Femur (tissue), 1 donor: ENCODE measurements around the gene PRR22.

Experiments
- DNase-seq: peaks from one replicate; pipeline ENCODE4 v3.0.0-alpha.2; 2017

The PRR22 gene

GRCh38 chr19:5784581-5785147, at the start of gene PRR22:
Gene PRR22, minus strand, starts transcription at chr19:5784746. Its CDS starts 86 bp downstream, at chr19:5784660.
- DNase-seq = no peak

DNA sequence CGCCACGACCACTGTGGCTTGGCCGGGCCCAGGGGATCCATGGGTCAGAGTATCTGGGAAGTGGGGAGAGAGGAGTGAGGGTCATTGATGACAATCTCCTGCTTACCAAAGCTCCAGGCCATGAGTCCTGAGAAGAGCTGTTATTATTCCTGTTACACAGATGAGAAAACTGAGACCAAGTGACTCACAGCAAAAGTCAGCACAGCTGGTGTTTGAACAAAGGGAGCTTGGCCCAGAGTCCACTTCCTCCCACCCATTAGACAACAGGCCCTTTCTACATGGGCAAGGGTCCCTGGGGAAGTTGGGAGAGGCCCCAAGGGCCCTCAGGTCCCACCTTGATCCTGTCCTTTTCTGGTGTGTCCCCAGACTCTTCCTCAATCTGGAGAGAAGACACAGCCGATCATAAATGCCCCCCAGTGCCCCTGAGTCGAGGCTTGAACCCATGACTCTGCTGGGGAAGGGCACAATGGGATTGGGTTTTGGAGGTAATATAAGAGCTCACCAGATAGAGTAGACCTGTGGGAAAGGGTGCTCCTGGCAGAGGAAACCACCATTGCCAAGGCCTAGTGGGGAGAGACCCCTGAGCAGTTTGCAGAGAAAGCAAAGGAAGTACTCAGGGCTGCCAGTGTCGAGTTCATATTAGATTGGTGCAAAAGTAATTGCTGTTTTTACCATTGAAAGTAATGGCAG, 48.1 kb upstream of the PRR22 start:
- no peak for DNase-seq

- DNase-seq = no peak
Measured at GRCh38 chr19:5832061-5832460, 47.5 kb upstream of the PRR22 start.

- DNase-seq = no peak
Measured at GRCh38 chr19:5831159-5831558, 46.6 kb upstream of the PRR22 start.

DNA sequence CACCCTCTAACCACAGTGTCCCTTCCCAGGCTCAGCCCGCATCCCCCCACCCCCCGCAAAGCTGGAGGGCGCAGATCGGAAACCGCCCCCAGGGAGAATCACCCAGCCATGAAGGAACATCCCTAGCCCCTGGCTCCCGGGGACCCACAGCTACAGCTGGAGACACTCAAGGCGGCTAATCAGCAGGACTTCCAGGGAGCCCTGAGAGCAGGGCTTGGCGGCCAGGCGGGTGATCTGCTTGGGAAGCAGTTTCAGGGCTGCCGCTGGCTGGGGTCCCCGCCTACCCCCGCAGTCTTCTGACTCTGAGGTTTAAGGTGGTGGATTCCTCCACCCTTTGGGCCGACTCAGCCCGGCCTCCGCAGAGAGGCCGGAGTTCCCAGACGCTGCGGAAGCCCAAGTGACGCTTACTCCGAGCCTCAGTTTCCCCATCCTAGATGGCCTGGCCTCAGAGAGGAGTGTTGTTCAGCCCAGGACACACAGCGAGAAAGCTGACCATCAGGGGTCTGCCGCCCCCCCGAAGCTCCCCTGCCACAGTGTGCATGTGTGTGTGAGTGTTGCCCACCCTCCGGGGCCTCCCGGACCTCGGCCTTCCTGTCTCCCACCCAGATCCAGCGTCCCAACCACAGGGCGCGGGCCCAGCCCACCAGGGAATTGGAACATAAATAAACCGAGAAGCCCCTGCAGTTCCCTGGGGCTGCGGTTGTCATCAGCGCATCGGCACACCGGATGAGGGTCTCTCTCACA, 45.2 kb upstream of the PRR22 start:
- no peak for DNase-seq

GRCh38 chr19:5828661-5829566, 44.4 kb upstream of the PRR22 start:
- peak; percentile 71 for DNase-seq

- DNase-seq = peak; percentile 97
Measured at GRCh38 chr19:5827891-5828660, 43.5 kb upstream of the PRR22 start.

DNA sequence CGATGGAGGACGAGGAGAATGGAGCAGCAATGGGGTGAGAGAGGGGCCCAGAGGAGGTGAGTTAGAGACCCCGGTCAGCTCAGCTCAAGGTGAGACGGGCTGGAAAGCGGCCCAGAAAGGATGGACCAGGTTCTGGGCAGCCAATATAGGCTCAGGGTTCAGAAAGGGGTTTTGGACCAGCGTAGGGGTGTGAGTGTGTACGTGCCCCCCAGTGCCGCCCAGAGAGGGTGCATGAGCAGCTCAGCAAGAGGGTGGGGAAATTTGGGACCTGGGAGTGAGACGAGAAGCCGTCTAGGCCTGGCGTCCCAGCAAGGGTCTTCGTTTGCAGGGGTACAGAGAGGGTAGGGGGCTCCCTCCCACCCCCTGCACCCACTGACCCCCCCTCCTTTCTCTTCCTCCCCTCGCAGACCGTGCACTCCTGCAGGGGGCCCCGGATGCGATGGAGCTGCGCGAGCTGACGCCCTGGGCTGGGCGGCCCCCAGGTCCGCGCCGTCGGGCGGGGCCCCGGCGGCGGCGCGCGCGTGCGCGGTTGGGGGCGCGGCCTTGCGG, 42.9 kb upstream of the PRR22 start:
- DNase-seq = no peak

DNA sequence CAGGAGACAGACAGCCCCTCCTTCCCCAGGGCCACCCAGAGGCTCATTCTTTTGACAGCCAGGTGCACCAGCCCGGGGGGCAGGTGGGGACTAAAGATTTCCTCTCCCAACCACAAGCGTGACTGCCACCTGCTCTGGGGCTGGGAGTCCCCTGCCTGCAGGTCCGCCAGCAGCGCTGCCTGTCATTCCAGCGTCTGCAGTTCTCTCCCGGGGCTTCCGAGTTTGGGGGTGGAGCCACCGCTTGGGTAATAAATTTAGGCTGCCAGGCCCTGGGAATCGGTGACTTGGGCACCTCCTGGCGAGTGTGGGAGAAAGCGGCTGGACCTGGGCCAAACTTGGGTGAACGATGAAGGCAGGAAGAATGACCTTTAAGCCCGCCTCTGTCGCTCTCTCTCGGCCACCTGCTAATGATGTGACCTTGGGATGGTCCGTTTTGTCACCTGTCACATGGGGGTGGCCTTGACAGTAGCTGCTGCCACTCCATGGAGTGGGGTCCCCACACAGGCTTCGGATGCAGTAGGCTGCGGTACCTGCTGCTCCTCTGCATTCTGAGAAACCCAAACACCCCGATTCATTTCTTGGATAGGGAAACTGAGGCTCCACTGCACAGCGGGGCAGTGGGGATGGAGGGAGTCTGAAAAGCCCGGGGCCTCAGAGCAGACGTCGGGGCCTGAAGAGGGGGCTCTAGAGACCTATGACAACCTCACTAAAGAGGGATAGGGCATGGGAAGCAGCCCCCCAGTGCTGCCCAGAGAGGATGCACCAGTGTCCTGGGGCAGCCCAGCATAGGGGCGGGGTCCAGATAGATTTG, 42.2 kb upstream of the PRR22 start:
- peak; percentile 65 for DNase-seq

DNA sequence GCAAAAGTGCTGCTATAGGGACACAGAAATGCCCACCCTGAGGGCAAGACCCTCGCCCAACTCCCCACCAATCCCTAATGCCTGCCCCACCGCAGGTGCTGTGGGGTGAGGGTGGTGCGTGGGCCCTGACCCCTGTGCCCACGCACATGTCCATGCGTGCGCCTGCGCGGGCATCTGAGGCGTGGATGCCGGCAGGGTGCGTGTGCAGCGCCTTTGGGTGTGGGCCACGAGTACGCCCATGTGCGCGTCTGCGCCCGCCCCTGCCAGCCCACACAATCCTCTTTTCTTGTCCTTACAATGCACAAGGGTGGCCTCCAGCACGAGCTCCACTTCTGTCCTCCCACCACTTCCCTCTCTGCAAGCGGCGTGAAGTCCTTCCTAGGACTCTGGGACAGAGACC, 40.6 kb upstream of the PRR22 start:
- DNase-seq = no peak

DNA sequence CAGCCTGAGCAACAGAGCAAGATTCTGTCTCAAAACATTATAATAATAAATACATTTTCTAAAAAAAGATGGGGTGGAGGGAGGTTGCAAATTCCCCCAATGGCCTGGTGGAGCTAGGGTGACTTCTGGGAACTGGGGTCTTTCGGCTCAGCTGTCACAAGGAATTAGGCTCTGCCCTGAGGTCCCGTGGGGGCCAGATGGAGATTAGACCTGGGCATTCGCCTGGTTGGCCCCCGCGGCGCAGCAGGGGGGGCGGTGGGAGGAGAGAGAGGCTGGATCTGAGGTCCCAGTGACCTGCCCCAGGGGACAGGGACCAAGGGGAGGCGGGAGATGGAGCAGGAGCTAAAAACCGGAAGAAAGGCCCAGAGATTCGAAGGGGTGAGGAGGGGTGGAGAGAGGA, 40.2 kb upstream of the PRR22 start:
- no peak for DNase-seq

- DNase-seq = no peak
Measured at GRCh38 chr19:5823579-5824281, 39.2 kb upstream of the PRR22 start.

DNA sequence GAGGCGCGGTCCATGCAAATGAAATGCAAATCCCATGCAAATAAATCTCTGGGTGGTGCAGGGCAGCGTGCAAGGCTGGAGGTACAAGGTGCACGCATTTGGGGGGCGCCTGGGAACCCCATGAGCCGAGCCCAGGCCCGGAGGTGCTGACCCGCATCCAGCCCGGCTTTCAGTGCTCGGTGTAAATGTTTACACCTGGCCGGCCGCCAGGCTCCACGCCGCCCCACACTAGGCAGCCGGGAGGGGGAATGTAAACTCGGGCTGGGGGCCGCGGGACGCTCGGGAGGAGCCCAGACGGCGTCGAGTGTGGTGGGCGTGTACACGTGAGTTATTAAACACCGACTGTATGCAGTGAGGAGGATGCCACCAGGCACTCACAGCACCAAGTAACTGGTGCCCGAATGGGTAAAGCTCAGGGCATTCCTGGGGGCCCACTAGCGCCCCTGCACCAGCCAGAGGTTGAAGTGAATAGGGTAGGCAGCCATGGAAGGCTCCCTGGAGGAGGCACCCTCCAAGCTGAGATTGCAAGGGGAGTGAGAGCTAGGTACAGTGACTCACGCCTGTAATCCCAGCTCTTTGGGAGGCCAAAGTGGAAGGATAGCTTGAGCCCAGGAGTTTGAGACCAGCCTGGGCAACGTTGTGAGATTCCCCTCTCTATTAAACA, 37.8 kb upstream of the PRR22 start:
- no peak for DNase-seq

- DNase-seq = no peak
Measured at GRCh38 chr19:5821521-5822180, 37.1 kb upstream of the PRR22 start.

GRCh38 chr19:5820785-5821184, 36.2 kb upstream of the PRR22 start:
- no peak for DNase-seq

DNA sequence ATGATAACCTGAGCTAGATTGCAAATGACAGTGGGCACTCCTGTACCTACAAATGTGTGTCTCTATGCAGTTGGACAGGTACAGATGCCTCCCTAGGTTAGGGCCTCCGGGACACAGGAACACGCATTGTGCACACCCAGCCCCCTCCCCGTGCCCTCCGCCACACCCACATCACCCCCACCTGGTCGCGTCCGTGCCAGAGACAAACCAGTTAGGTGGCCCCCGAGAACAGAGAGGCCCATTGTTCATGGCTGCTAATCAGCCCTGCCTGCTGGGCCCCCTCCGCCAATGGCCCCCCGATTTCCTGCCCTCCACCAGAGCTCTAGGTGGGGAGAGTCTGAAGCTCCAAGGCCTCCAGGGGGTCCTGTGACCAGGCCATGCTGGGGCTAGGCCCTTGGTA, 34.0 kb upstream of the PRR22 start:
- no peak for DNase-seq

- DNase-seq = no peak
Measured at GRCh38 chr19:5817218-5817617, 32.7 kb upstream of the PRR22 start.

GRCh38 chr19:5814852-5815246, 30.3 kb upstream of the PRR22 start:
- DNase-seq = no peak

GRCh38 chr19:5814123-5814851, 29.7 kb upstream of the PRR22 start:
- no peak for DNase-seq
